Lung (tissue), 12 donors: Measurements from ENCODE around the gene ICAM4. TPM values are rescaled to one million over a fixed set of nuclear protein-coding genes. Genes with fewer than 3 reads are reported as not detected.

Experiments
- ATAC-seq: fragments of 200-7000 bp; cut with Tn5 transposase; one replicate; pipeline ENCODE4 v1.9.1; 2020; ENCODE audit warnings: moderate number of reproducible peaks; ENCODE audit not compliant: insufficient read depth, low FRiP score
- DNase-seq, 3 donors: peaks; one replicate each; pipeline ENCODE4 v3.0.0-alpha.2; 2013 to 2017
- H3K27ac ChIP-seq, 2 donors: one replicate each; pipeline ENCODE4 v1.5.1; 2013; ENCODE audit warnings: mild to moderate bottlenecking in 2 of 2, moderate library complexity in 2 of 2, control low read depth in 1 of 2, inconsistent platforms in 1 of 2, low read depth in 1 of 2, low read length in 1 of 2
- H3K27me3 ChIP-seq, 3 donors: one replicate each; pipeline ENCODE4 v1.5.1; 2013; ENCODE audit warnings: low read length in 2 of 3; ENCODE audit not compliant: control insufficient read depth in 3 of 3, insufficient read depth in 3 of 3
- H3K36me3 ChIP-seq, 4 donors: one replicate each; pipeline ENCODE4 v1.5.1; 2013; ENCODE audit warnings: low read length in 4 of 4, mild to moderate bottlenecking in 1 of 4, moderate library complexity in 1 of 4; ENCODE audit not compliant: control insufficient read depth in 4 of 4, insufficient read depth in 4 of 4
- H3K4me1 ChIP-seq, 5 donors: one replicate each; pipeline ENCODE4 v1.5.1; 2013; ENCODE audit warnings: low read length in 5 of 5, mild to moderate bottlenecking in 2 of 5, moderate library complexity in 1 of 5; ENCODE audit not compliant: control insufficient read depth in 5 of 5, insufficient read depth in 5 of 5
- H3K4me3 ChIP-seq: one replicate; pipeline ENCODE4 v1.5.1; 2013; ENCODE audit warnings: mild to moderate bottlenecking, control low read depth, moderate library complexity
- H3K9ac ChIP-seq, 2 donors: one replicate each; pipeline ENCODE4 v1.5.1; 2013; ENCODE audit warnings: low read length in 2 of 2, control low read depth in 1 of 2; ENCODE audit not compliant: insufficient read depth in 1 of 2
- H3K9me3 ChIP-seq, 4 donors: one replicate each; pipeline ENCODE4 v1.5.1; 2013; ENCODE audit warnings: low read length in 3 of 4, mild to moderate bottlenecking in 1 of 4, moderate library complexity in 1 of 4; ENCODE audit not compliant: control insufficient read depth in 4 of 4, insufficient read depth in 3 of 4
- WGBS, 2 donors: extraction: QIAGEN DNeasy Blood & Tissue Kit; methylation state at CpG; one replicate each; pipeline ENCODE4 v1.1.7; 2013; 5-methylcytosine and 5-hydroxymethylcytosine counted together
- polyA plus RNA-seq, 2 donors: library from polyadenylated mRNA; stranded (reverse); fragments of 200-250 nt; gene quantifications; one replicate each; pipeline ENCODE4 v1.2.1, GENCODE V29; 2013
- total RNA-seq, 2 donors: library from RNA; depleted of rRNA in 1 of 2; stranded (reverse); fragments of >200 nt in 1 of 2; gene quantifications; one replicate each; pipeline ENCODE4 v1.2.1, GENCODE V29; 2014 to 2021
- TF ChIP-seq, protein P1 (sequence below): IDR thresholded peaks from 2 replicates; pipeline ENCODE4 v1.5.1; 2012; ENCODE audit warnings: mild to moderate bottlenecking; ENCODE audit errors: control extremely low read depth, extremely low read depth
- donor health status: control.
- donor health status: control.
- donor health status: Bipolar disorder and iron deficiency.
- donor health status: healthy.
- donor health status: DM: yes; HTN: yes; CAD: no.

ICAM4 gene
- total and polyA plus RNA-seq, 4 donors: 4.6 to 38.8 (median 8.1) TPM

DNA sequence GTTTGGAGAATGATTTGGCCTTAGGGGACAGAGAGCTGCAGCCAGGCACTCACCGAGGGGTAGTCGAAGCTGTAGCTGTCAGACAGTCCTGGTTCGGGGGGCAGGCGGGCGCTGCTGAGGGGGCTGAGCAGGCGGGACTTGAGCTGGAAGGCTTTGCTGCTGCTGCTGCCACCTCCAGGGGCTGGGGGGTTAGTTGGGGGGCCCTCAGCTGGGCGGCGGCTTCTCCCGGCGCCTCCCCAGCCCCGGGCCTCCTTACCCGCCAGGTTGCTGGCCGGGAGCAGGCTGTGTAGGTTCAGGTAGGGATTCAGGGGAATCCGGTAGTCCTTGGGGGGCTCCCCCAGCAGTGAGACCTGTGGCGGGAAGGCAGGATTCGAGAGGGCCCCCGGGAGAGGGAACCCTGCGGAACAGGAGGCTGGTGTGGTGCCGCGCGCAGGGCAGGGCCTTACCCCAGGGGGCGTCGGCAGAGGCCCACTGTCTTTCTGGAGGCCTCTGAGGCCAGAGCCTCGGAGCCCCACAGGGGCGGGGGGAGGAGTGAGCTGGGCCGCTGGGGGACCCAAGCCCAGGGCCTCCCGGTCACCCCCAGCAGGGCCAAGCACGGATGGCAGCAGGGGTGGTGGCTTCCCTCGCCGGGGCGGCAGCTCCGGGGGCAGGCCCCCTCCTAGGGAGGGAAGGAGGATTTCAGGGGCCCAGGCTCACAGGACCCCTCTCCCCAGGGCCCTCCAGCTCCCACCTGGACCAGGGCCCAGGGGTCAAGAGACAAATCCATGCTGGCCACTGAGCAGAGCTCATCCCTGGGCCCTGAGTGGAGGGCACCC, 34.1 kb downstream of the ICAM4 start:
- TF ChIP-seq, protein P1, sequence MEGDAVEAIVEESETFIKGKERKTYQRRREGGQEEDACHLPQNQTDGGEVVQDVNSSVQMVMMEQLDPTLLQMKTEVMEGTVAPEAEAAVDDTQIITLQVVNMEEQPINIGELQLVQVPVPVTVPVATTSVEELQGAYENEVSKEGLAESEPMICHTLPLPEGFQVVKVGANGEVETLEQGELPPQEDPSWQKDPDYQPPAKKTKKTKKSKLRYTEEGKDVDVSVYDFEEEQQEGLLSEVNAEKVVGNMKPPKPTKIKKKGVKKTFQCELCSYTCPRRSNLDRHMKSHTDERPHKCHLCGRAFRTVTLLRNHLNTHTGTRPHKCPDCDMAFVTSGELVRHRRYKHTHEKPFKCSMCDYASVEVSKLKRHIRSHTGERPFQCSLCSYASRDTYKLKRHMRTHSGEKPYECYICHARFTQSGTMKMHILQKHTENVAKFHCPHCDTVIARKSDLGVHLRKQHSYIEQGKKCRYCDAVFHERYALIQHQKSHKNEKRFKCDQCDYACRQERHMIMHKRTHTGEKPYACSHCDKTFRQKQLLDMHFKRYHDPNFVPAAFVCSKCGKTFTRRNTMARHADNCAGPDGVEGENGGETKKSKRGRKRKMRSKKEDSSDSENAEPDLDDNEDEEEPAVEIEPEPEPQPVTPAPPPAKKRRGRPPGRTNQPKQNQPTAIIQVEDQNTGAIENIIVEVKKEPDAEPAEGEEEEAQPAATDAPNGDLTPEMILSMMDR: no peak
- no peak overlapping the region for H3K9ac ChIP-seq
- peaks cover 0 to 4% (median 0%) of the 10 kb centered on the region in 5 donors for H3K4me1 ChIP-seq
- WGBS, 2 donors: 95 to 96% methylated on average over 31 to 32 of the region's 32 CpGs
- DNase-seq (no peak), ATAC-seq (no peak)
- no peaks in the 10 kb centered on the region for H3K9me3 ChIP-seq
- peaks cover 8 to 74% (median 25%) of the 10 kb centered on the region in 4 donors for H3K36me3 ChIP-seq
- H3K27me3 ChIP-seq: no peaks in the 10 kb centered on the region
- no peak overlapping the region for H3K27ac ChIP-seq
- no peak overlapping the region for H3K4me3 ChIP-seq

GRCh38 chr19:10321417-10321797, 34.7 kb downstream of the ICAM4 start:
- H3K27me3 ChIP-seq: no peaks in the 10 kb centered on the region
- no peak overlapping the region for H3K4me3 ChIP-seq
- 78 to 85% methylated on average over 11 of the region's 11 CpGs for WGBS, 2 donors
- H3K9me3 ChIP-seq: no peaks in the 10 kb centered on the region
- H3K9ac ChIP-seq: no peak overlapping the region
- no peak for DNase-seq
- H3K36me3 ChIP-seq: peaks cover 8 to 79% (median 25%) of the 10 kb centered on the region in 4 donors
- ATAC-seq: no peak
- no peak overlapping the region for H3K27ac ChIP-seq
- H3K4me1 ChIP-seq: no peaks in the 10 kb centered on the region
- TF ChIP-seq, protein P1: no peak

DNA sequence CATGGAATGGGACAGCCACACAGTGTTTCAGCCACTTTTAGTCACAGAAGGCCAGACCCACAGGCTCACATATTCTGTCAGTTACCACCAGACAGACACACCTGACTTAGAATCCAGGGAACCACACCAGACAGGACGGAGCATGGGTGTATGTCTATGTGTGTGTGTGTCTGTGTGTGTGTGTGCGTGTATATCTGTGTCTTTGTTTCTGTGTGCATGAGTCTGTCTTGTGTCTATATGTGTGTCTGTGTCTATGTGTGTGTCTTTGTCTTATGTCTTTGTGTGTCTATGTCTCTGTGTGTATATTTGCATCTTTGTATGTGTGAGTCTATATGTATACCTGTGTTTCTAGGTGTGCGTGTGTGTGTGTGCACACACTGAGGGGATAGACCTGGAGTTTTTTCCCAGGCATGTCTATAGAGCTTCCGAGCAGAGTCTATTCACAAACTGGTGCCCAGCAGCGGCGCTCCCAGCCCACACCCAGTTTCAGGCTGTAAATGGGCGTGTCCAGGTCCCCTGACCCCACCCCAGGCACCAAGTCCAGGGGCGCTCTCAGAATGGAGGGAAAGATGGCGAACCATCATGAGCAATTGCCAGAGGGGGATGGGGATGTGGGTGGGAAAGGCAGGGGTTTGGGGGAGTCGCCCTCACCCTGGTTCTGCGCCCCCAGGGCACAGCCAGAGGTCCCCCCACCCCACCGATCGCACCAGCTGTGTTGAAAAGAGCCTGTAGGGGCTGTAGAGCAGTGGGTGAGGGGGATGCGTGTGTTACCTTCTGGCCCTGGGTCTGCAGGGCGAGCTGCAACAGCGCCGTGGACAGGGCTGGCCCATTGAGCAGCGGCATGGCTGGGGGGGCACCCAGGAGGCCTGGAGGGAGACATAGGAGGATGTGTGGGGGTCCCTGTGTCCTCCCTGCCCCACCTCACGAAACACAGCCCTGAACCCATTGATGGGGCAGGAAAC, 35.4 kb downstream of the ICAM4 start:
- Histone ChIP-seq H3K9ac (no peak overlapping the region), H3K27me3 (no peaks in the 10 kb centered on the region), H3K36me3 (peaks cover 8 to 82% (median 28%) of the 10 kb centered on the region in 4 donors), H3K9me3 (no peaks in the 10 kb centered on the region), H3K4me3 (no peak overlapping the region), H3K27ac (no peak overlapping the region), H3K4me1 (no peaks in the 10 kb centered on the region)
- no peak for DNase-seq
- TF ChIP-seq, protein P1: no peak
- no peak for ATAC-seq
- 93 to 96% methylated on average over 18 to 19 of the region's 19 CpGs for WGBS, 2 donors
